PC-9 (cell line): ENCODE results near the gene GSE1. TPM values are rescaled to one million over a fixed set of nuclear protein-coding genes. Genes with fewer than 3 reads are reported as not detected.

Experiments
- BruUV-seq: library from RNA; stranded (reverse); fragments of 400-500 nt; replicated peaks from 2 replicates; lab custom pipeline; 2021; lab: Mats Ljungman, UMichigan
- CTCF ChIA-PET: fragments of 300-600 bp; sonication (Branson Sonifier 250); formaldehyde crosslinking; loops from one replicate; lab custom pipeline; 2022; ENCODE audit warnings: antibody characterized with exemption; lab: Charles Lee
- POLR2A ChIA-PET: fragments of 300-600 bp; sonication (Branson Sonifier 250); formaldehyde crosslinking; loops from one replicate; lab custom pipeline; 2022; ENCODE audit warnings: antibody characterized with exemption; ENCODE audit not compliant: unreplicated experiment; lab: Charles Lee
- DNase-seq, 2 experiments: peaks; one replicate each; pipeline versions ENCODE4 v3.0.0 to v3.0.0-alpha.2; 2015 to 2022; ENCODE audit warnings: mixed read lengths in 1 of 2
- H2AFZ ChIP-seq: fragments of 200-600 bp; sonication (generic); 2 replicates; pipeline ENCODE4 v1.8.1; 2017; ENCODE audit warnings: antibody characterized with exemption
- H3F3A ChIP-seq: fragments of 200-600 bp; sonication (generic); 2 replicates; pipeline ENCODE4 v1.8.1; 2017; ENCODE audit warnings: antibody characterized with exemption, mild to moderate bottlenecking, low read depth; ENCODE audit not compliant: insufficient read depth
- H3K27ac ChIP-seq: fragments of 200-600 bp; sonication (generic); 2 replicates; pipeline ENCODE4 v1.6.1; 2016; ENCODE audit warnings: mixed run types
- H3K27me3 ChIP-seq: fragments of 200-600 bp; sonication (generic); 2 replicates; pipeline ENCODE4 v1.6.1; 2016; ENCODE audit warnings: low read depth, mixed run types; ENCODE audit not compliant: insufficient read depth
- H3K36me3 ChIP-seq: fragments of 200-600 bp; sonication (generic); 2 replicates; pipeline ENCODE4 v1.6.1; 2016; ENCODE audit warnings: low read depth, mixed run types
- H3K4me1 ChIP-seq: fragments of 200-600 bp; sonication (generic); replicated peaks from 2 replicates; pipeline ENCODE4 v1.6.1; 2016; ENCODE audit warnings: mixed run types; ENCODE audit not compliant: insufficient read depth
- H3K4me2 ChIP-seq: fragments of 200-600 bp; sonication (generic); 2 replicates; pipeline ENCODE4 v1.6.1; 2017; ENCODE audit warnings: mixed run types
- H3K4me3 ChIP-seq: fragments of 200-600 bp; sonication (generic); 2 replicates; pipeline ENCODE4 v1.6.1; 2016; ENCODE audit warnings: mixed run types
- H3K79me2 ChIP-seq: fragments of 200-600 bp; sonication (generic); 2 replicates; pipeline ENCODE4 v1.6.1; 2017; ENCODE audit warnings: low read depth, mixed run types
- H3K9me2 ChIP-seq: fragments of 200-600 bp; sonication (generic); 2 replicates; pipeline ENCODE4 v1.8.1; 2017; ENCODE audit warnings: mild to moderate bottlenecking; ENCODE audit not compliant: insufficient read depth
- H3K9me3 ChIP-seq: fragments of 200-600 bp; sonication (generic); 2 replicates; pipeline ENCODE4 v1.8.1; 2016; ENCODE audit warnings: low read depth; ENCODE audit not compliant: insufficient read depth
- H4K20me1 ChIP-seq: fragments of 200-600 bp; sonication (generic); 2 replicates; pipeline ENCODE4 v1.8.1; 2017; ENCODE audit not compliant: insufficient read depth
- CTCF ChIP-seq: fragments of 200-600 bp; sonication (generic); conservative IDR thresholded peaks from 2 replicates; pipeline ENCODE4 v1.6.1; 2017; ENCODE audit warnings: mixed run types, antibody characterized with exemption, mild to moderate bottlenecking, moderate library complexity
- EZH2 ChIP-seq: fragments of 200-600 bp; sonication (generic); IDR thresholded peaks from 2 replicates; pipeline ENCODE4 v1.8.0; 2017; ENCODE audit warnings: antibody characterized with exemption, low read depth
- intact Hi-C: fragments of 100-400 bp; cut with micrococcal nuclease; formaldehyde crosslinking; loops from one replicate; pipeline ENCODE4 v1.10.0; 2022; ENCODE audit not compliant: unreplicated experiment
- total RNA-seq: library from RNA; stranded (reverse); gene quantifications from 2 replicates; pipeline ENCODE4 v1.2.3, GENCODE V29; 2021

The GSE1 gene
- total RNA-seq, 1 experiment from 2014 or later, result 83.5 TPM

GRCh38 chr16:85673529-85674417 lies 60.7 kb downstream of the GSE1 start:
- intact Hi-C loops, result no loop called here
- no peak overlapping the region for H2AFZ ChIP-seq
- peaks cover 25% of the 10 kb centered on the region for H3K36me3 ChIP-seq
- no peak for DNase-seq
- ChIA-PET CTCF (no interaction called here), POLR2A (no interaction called here)
- no peak overlapping the region for H3K4me3 ChIP-seq
- TF ChIP-seq EZH2, result no peak
- TF ChIP-seq CTCF, result no peak
- H3F3A ChIP-seq, result peaks cover 48% of the 10 kb centered on the region
- H3K4me1 ChIP-seq, result no peaks in the 10 kb centered on the region
- H3K27me3 ChIP-seq, result no peaks in the 10 kb centered on the region
- no peaks in the 10 kb centered on the region for H3K9me3 ChIP-seq
- H3K4me2 ChIP-seq, result no peak overlapping the region
- H3K27ac ChIP-seq, result no peak overlapping the region
- no peaks in the 10 kb centered on the region for H3K79me2 ChIP-seq
- no TSS peak for BruUV-seq
- no peaks in the 10 kb centered on the region for H3K9me2 ChIP-seq
- peaks cover 35% of the 10 kb centered on the region for H4K20me1 ChIP-seq

GRCh38 chr16:85674418-85674755 lies 61.3 kb downstream of the GSE1 start:
- TF ChIP-seq CTCF, result no peak
- no peak for TF ChIP-seq EZH2
- no peaks in the 10 kb centered on the region for H3K79me2 ChIP-seq
- no peak overlapping the region for H3K27ac ChIP-seq
- no peaks in the 10 kb centered on the region for H3K4me1 ChIP-seq
- no peak overlapping the region for H3K4me3 ChIP-seq
- H3K9me2 ChIP-seq, result no peaks in the 10 kb centered on the region
- H3F3A ChIP-seq, result peaks cover 42% of the 10 kb centered on the region
- H3K27me3 ChIP-seq, result no peaks in the 10 kb centered on the region
- H4K20me1 ChIP-seq, result peaks cover 32% of the 10 kb centered on the region; the same call in 1 of the 2 replicates
- H3K4me2 ChIP-seq, result no peak overlapping the region
- no peak overlapping the region for H2AFZ ChIP-seq
- H3K9me3 ChIP-seq, result no peaks in the 10 kb centered on the region
- DNase-seq, result no peak
- BruUV-seq, result no TSS peak
- ChIA-PET POLR2A (interaction anchor here (0.5 kb wide), 1 partner anchor 84 kb away, joined by 12 read pairs; no protein-coding TSS in a partner anchor), CTCF (no interaction called here)
- H3K36me3 ChIP-seq, result peaks cover 25% of the 10 kb centered on the region
- intact Hi-C loops, result no loop called here

GRCh38 chr16:85674828-85675227 lies 61.7 kb downstream of the GSE1 start:
- H3K79me2 ChIP-seq, result no peaks in the 10 kb centered on the region
- H3K27me3 ChIP-seq, result no peaks in the 10 kb centered on the region
- no peak overlapping the region for H3K4me2 ChIP-seq
- no peaks in the 10 kb centered on the region for H3K9me3 ChIP-seq
- H3K9me2 ChIP-seq, result no peaks in the 10 kb centered on the region
- H3K4me1 ChIP-seq, result no peaks in the 10 kb centered on the region
- intact Hi-C loops, result loop anchor here (1.0 kb wide), 1 partner anchor 85 kb away; no protein-coding TSS in a partner anchor
- no peak overlapping the region for H3K27ac ChIP-seq
- ChIA-PET CTCF (no interaction called here), POLR2A (interaction anchor here (0.5 kb wide), 1 partner anchor 84 kb away, joined by 12 read pairs; no protein-coding TSS in a partner anchor)
- peaks cover 41% of the 10 kb centered on the region for H3F3A ChIP-seq
- H2AFZ ChIP-seq, result no peak overlapping the region
- no peak for TF ChIP-seq CTCF
- no peak for TF ChIP-seq EZH2
- H4K20me1 ChIP-seq, result peaks cover 28% of the 10 kb centered on the region; the same call in 1 of the 2 replicates
- no TSS peak for BruUV-seq
- DNase-seq, result no peak
- no peak overlapping the region for H3K4me3 ChIP-seq
- peaks cover 24% of the 10 kb centered on the region for H3K36me3 ChIP-seq
